Osteoblast (primary cell): ENCODE data around the gene LRRC72. TPM values are rescaled to one million over a fixed set of nuclear protein-coding genes. Genes with fewer than 3 reads are reported as not detected.

Experiments
- DNase-seq: peaks from one replicate; pipeline ENCODE4 v3.0.0; 2011; ENCODE audit warnings: low spot score, mixed read lengths; ENCODE audit not compliant: insufficient read length; ENCODE audit errors: missing footprints
- H2AFZ ChIP-seq: 2 replicates; pipeline ENCODE4 v1.6.0; 2011; ENCODE audit warnings: mild to moderate bottlenecking, low read length
- H3K27ac ChIP-seq: 2 replicates; pipeline ENCODE4 v1.5.1; 2011; ENCODE audit warnings: mild to moderate bottlenecking, low read depth, low read length, moderate library complexity
- H3K27me3 ChIP-seq: 2 replicates; pipeline ENCODE4 v1.6.0; 2012; ENCODE audit warnings: mild to moderate bottlenecking, control low read depth, inconsistent platforms, low read length, moderate library complexity; ENCODE audit not compliant: insufficient read depth
- H3K36me3 ChIP-seq: 2 replicates; pipeline ENCODE4 v1.5.1; 2011; ENCODE audit warnings: mild to moderate bottlenecking, low read length, control low read depth, moderate library complexity; ENCODE audit not compliant: insufficient read depth
- H3K4me1 ChIP-seq: 2 replicates; pipeline ENCODE4 v1.5.1; 2011; ENCODE audit warnings: mild to moderate bottlenecking, low read length, control low read depth, moderate library complexity; ENCODE audit not compliant: insufficient read depth
- H3K4me2 ChIP-seq: 2 replicates; pipeline ENCODE4 v1.6.0; 2011; ENCODE audit warnings: mild to moderate bottlenecking, low read length; ENCODE audit not compliant: insufficient read depth
- H3K4me3 ChIP-seq: fragments of 200-600 bp; sonication (generic); 3 replicates; pipeline ENCODE4 v1.5.1; 2012; ENCODE audit warnings: mild to moderate bottlenecking, low read length, inconsistent platforms; ENCODE audit not compliant: insufficient read depth
- H3K79me2 ChIP-seq: 2 replicates; pipeline ENCODE4 v1.6.0; 2012; ENCODE audit warnings: mild to moderate bottlenecking, low read length, control low read depth, inconsistent platforms; ENCODE audit not compliant: insufficient read depth
- H3K9me3 ChIP-seq: 2 replicates; pipeline ENCODE4 v1.5.1; 2011; ENCODE audit warnings: low read depth, low read length, control low read depth
- H4K20me1 ChIP-seq: 2 replicates; pipeline ENCODE4 v1.6.0; 2012; ENCODE audit warnings: mild to moderate bottlenecking, low read length, control low read depth; ENCODE audit not compliant: insufficient read depth
- CTCF ChIP-seq: IDR thresholded peaks from 2 replicates; pipeline ENCODE4 v1.5.1; 2011; ENCODE audit warnings: mild to moderate bottlenecking, low read depth, low read length, moderate library complexity; ENCODE audit errors: extremely low read depth
- total RNA-seq: library from RNA; depleted of rRNA; stranded (reverse); fragments of >200 nt; gene quantifications from 2 replicates; pipeline ENCODE4 v1.2.3, GENCODE V29; 2012

The LRRC72 gene
- total RNA-seq, 1 donor: not detected

- Histone ChIP-seq H3K4me1 (no peaks in the 10 kb centered on the region), H3K9me3 (no peaks in the 10 kb centered on the region), H3K79me2 (no peaks in the 10 kb centered on the region), H3K27ac (no peak overlapping the region), H3K4me2 (no peak overlapping the region), H4K20me1 (no peaks in the 10 kb centered on the region), H2AFZ (no peak overlapping the region), H3K4me3 (no peak overlapping the region), H3K27me3 (no peaks in the 10 kb centered on the region), H3K36me3 (peaks cover 37% of the 10 kb centered on the region)
- DNase-seq: no peak
- no peak for TF ChIP-seq CTCF
Measured at GRCh38 chr7:16611711-16612110, 85.1 kb downstream of the LRRC72 start.

GRCh38 chr7:16615228-16615627, 88.6 kb downstream of the LRRC72 start:
- Histone ChIP-seq H3K79me2 (no peaks in the 10 kb centered on the region), H3K4me2 (no peak overlapping the region), H3K4me1 (no peaks in the 10 kb centered on the region), H3K27ac (no peak overlapping the region), H3K27me3 (no peaks in the 10 kb centered on the region), H3K4me3 (no peak overlapping the region), H2AFZ (no peak overlapping the region), H4K20me1 (no peaks in the 10 kb centered on the region), H3K36me3 (peaks cover 23% of the 10 kb centered on the region), H3K9me3 (no peaks in the 10 kb centered on the region)
- TF ChIP-seq CTCF: no peak
- no peak for DNase-seq

- no peak for DNase-seq
Measured at GRCh38 chr7:16616122-16616521, 89.5 kb downstream of the LRRC72 start.

GRCh38 chr7:16616542-16616941, 89.9 kb downstream of the LRRC72 start:
- no peaks in the 10 kb centered on the region for H3K9me3 ChIP-seq
- no peak for DNase-seq
- TF ChIP-seq CTCF: no peak
- H3K36me3 ChIP-seq: peaks cover 27% of the 10 kb centered on the region
- no peaks in the 10 kb centered on the region for H3K4me1 ChIP-seq
- no peak overlapping the region for H3K4me2 ChIP-seq
- H3K27ac ChIP-seq: no peak overlapping the region
- no peaks in the 10 kb centered on the region for H3K79me2 ChIP-seq
- no peaks in the 10 kb centered on the region for H4K20me1 ChIP-seq
- H3K4me3 ChIP-seq: no peak overlapping the region
- H2AFZ ChIP-seq: no peak overlapping the region
- H3K27me3 ChIP-seq: no peaks in the 10 kb centered on the region

More at GRCh38 chr7:16616122-16616521, 89.5 kb downstream of the LRRC72 start:
- H3K36me3 ChIP-seq: peaks cover 23% of the 10 kb centered on the region
- H3K27ac ChIP-seq: no peak overlapping the region
- H3K4me3 ChIP-seq: no peak overlapping the region
- no peak overlapping the region for H2AFZ ChIP-seq
- H3K4me2 ChIP-seq: no peak overlapping the region
- no peaks in the 10 kb centered on the region for H3K4me1 ChIP-seq
- no peak for TF ChIP-seq CTCF
- H4K20me1 ChIP-seq: no peaks in the 10 kb centered on the region
- no peaks in the 10 kb centered on the region for H3K79me2 ChIP-seq
- H3K9me3 ChIP-seq: no peaks in the 10 kb centered on the region
- H3K27me3 ChIP-seq: no peaks in the 10 kb centered on the region
